ENCODE measurements around the gene PRKAR1B. TPM values are rescaled to one million over a fixed set of nuclear protein-coding genes. Genes with fewer than 3 reads are reported as not detected.

PRKAR1B gene
- total RNA-seq, 1 donor from 2014 or later: 14.7 TPM

- H3K79me2 ChIP-seq (ENCODE audit: insufficient read depth, low read length): no peaks in the 10 kb centered on the region
Observed at GRCh38 chr7:601595-602340, 125.3 kb downstream of the PRKAR1B start.

GRCh38 chr7:601036-601594, 126.0 kb downstream of the PRKAR1B start:
- no peak for TF ChIP-seq EZH2 (IDR thresholded peaks at IDR 0.05; ENCODE audit: insufficient read depth, low read length)
- TF ChIP-seq, protein P1, sequence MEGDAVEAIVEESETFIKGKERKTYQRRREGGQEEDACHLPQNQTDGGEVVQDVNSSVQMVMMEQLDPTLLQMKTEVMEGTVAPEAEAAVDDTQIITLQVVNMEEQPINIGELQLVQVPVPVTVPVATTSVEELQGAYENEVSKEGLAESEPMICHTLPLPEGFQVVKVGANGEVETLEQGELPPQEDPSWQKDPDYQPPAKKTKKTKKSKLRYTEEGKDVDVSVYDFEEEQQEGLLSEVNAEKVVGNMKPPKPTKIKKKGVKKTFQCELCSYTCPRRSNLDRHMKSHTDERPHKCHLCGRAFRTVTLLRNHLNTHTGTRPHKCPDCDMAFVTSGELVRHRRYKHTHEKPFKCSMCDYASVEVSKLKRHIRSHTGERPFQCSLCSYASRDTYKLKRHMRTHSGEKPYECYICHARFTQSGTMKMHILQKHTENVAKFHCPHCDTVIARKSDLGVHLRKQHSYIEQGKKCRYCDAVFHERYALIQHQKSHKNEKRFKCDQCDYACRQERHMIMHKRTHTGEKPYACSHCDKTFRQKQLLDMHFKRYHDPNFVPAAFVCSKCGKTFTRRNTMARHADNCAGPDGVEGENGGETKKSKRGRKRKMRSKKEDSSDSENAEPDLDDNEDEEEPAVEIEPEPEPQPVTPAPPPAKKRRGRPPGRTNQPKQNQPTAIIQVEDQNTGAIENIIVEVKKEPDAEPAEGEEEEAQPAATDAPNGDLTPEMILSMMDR (IDR thresholded peaks at IDR 0.05; ENCODE audit: insufficient read depth, low read depth, low read length): no peak
- peaks cover 2% of the 10 kb centered on the region for H3K36me3 Mint-ChIP-seq (ENCODE audit: low read depth, unreplicated experiment)
- no peaks in the 10 kb centered on the region for H3K36me3 ChIP-seq (ENCODE audit: insufficient read depth, low read length)
- H3K9ac ChIP-seq (ENCODE audit: low read length): peak overlapping the region; percentile 31
- no peaks in the 10 kb centered on the region for H3K79me2 ChIP-seq (ENCODE audit: insufficient read depth, low read length)
- H3K27ac Mint-ChIP-seq (ENCODE audit: unreplicated experiment): no peak overlapping the region
- FAIRE-seq (no peak), DNase-seq (ENCODE audit: low read depth) (no peak)
- H3K4me3 ChIP-seq (ENCODE audit: insufficient read depth, low read depth, low read length): no peak overlapping the region
- no peak overlapping the region for H3K27ac ChIP-seq (ENCODE audit: low read depth, low read length)
- peaks cover 6% of the 10 kb centered on the region for H3K27me3 Mint-ChIP-seq (ENCODE audit: low read depth, unreplicated experiment)
- H3K4me1 Mint-ChIP-seq (ENCODE audit: low read depth, unreplicated experiment): peaks cover 15% of the 10 kb centered on the region
- peaks cover 40% of the 10 kb centered on the region for H3K4me1 ChIP-seq (ENCODE audit: insufficient read depth, low read length)
- peak overlapping the region; percentile 5 for H3K4me3 Mint-ChIP-seq (ENCODE audit: unreplicated experiment)
- H2AFZ ChIP-seq (ENCODE audit: low read depth, low read length): no peak overlapping the region
- no peaks in the 10 kb centered on the region for H3K9me3 ChIP-seq (ENCODE audit: insufficient read depth, low read depth, low read length)
- H3K4me2 ChIP-seq (ENCODE audit: low read length): peak overlapping the region; percentile 39
- no peaks in the 10 kb centered on the region for H4K20me1 ChIP-seq (ENCODE audit: insufficient read depth, low read length)
- H3K9me3 Mint-ChIP-seq (ENCODE audit: unreplicated experiment): no peaks in the 10 kb centered on the region
- H3K27me3 ChIP-seq (ENCODE audit: insufficient read depth, low read length): no peaks in the 10 kb centered on the region

More at GRCh38 chr7:601595-602340, 125.3 kb downstream of the PRKAR1B start:
- no peaks in the 10 kb centered on the region for H3K27me3 ChIP-seq (ENCODE audit: insufficient read depth, low read length)
- no peaks in the 10 kb centered on the region for H3K9me3 Mint-ChIP-seq (ENCODE audit: unreplicated experiment)
- H3K4me1 Mint-ChIP-seq (ENCODE audit: low read depth, unreplicated experiment): peaks cover 15% of the 10 kb centered on the region
- peak overlapping the region; percentile 31 for H3K9ac ChIP-seq (ENCODE audit: low read length)
- no peak for FAIRE-seq
- DNase-seq (ENCODE audit: low read depth): no peak
- peak overlapping the region; percentile 52 for H2AFZ ChIP-seq (ENCODE audit: low read depth, low read length)
- H3K4me1 ChIP-seq (ENCODE audit: insufficient read depth, low read length): peaks cover 40% of the 10 kb centered on the region
- H3K27me3 Mint-ChIP-seq (ENCODE audit: low read depth, unreplicated experiment): peaks cover 6% of the 10 kb centered on the region
- H4K20me1 ChIP-seq (ENCODE audit: insufficient read depth, low read length): no peaks in the 10 kb centered on the region
- H3K36me3 ChIP-seq (ENCODE audit: insufficient read depth, low read length): no peaks in the 10 kb centered on the region
- no peak overlapping the region for H3K4me3 Mint-ChIP-seq (ENCODE audit: unreplicated experiment)
- no peak overlapping the region for H3K4me3 ChIP-seq (ENCODE audit: insufficient read depth, low read depth, low read length)
- no peaks in the 10 kb centered on the region for H3K9me3 ChIP-seq (ENCODE audit: insufficient read depth, low read depth, low read length)
- H3K27ac Mint-ChIP-seq (ENCODE audit: unreplicated experiment): no peak overlapping the region
- peaks cover 2% of the 10 kb centered on the region for H3K36me3 Mint-ChIP-seq (ENCODE audit: low read depth, unreplicated experiment)
- peak overlapping the region; percentile 39 for H3K4me2 ChIP-seq (ENCODE audit: low read length)
- H3K27ac ChIP-seq (ENCODE audit: low read depth, low read length): peak overlapping the region; percentile 50
- TF ChIP-seq EZH2 (IDR thresholded peaks at IDR 0.05; ENCODE audit: insufficient read depth, low read length): no peak
- TF ChIP-seq, protein P1 (IDR thresholded peaks at IDR 0.05; ENCODE audit: insufficient read depth, low read depth, low read length): no peak

Data from astrocyte (in vitro differentiated cells and primary cell).